Liver (tissue), 9 donors: ENCODE results near the gene OSTN. TPM values are rescaled to one million over a fixed set of nuclear protein-coding genes. Genes with fewer than 3 reads are reported as not detected.

Experiments used
- DNase-seq: peaks from one replicate; pipeline ENCODE4 v3.0.0-alpha.2; 2017; ENCODE audit warnings: low spot score
- H3K27ac ChIP-seq, 2 donors: one replicate each; pipeline ENCODE4 v1.7.0; 2013; ENCODE audit warnings: inconsistent platforms in 2 of 2, low read length in 2 of 2, control low read depth in 1 of 2, low read depth in 1 of 2, mild to moderate bottlenecking in 1 of 2
- H3K27me3 ChIP-seq, 4 donors: one replicate each; pipeline versions ENCODE4 v1.6.1 to v1.7.0; 2013; ENCODE audit warnings: low read length in 3 of 4, inconsistent platforms in 1 of 4, mild to moderate bottlenecking in 1 of 4, moderate library complexity in 1 of 4; ENCODE audit not compliant: control insufficient read depth in 4 of 4, insufficient read depth in 4 of 4
- H3K36me3 ChIP-seq, 4 donors: one replicate each; pipeline versions ENCODE4 v1.6.1 to v1.7.0; 2013; ENCODE audit warnings: low read length in 3 of 4, mild to moderate bottlenecking in 3 of 4, low read depth in 1 of 4, moderate library complexity in 1 of 4; ENCODE audit not compliant: control insufficient read depth in 4 of 4, insufficient read depth in 3 of 4
- H3K4me1 ChIP-seq, 4 donors: one replicate each; pipeline versions ENCODE4 v1.6.1 to v1.7.0; 2013; ENCODE audit warnings: low read length in 3 of 4, mild to moderate bottlenecking in 3 of 4, moderate library complexity in 1 of 4; ENCODE audit not compliant: control insufficient read depth in 4 of 4, insufficient read depth in 4 of 4
- H3K4me3 ChIP-seq, 3 donors: one replicate each; pipeline versions ENCODE4 v1.6.1 to v1.7.0; 2013; ENCODE audit warnings: low read length in 3 of 3, control low read depth in 1 of 3, low read depth in 1 of 3, mild to moderate bottlenecking in 1 of 3
- H3K9ac ChIP-seq, 2 donors: one replicate each; pipeline ENCODE4 v1.7.0; 2013; ENCODE audit warnings: low read length in 2 of 2, mild to moderate bottlenecking in 2 of 2, moderate library complexity in 2 of 2, control low read depth in 1 of 2, low read depth in 1 of 2
- H3K9me3 ChIP-seq, 4 donors: one replicate each; pipeline versions ENCODE4 v1.6.1 to v1.7.0; 2013; ENCODE audit warnings: low read length in 3 of 4; ENCODE audit not compliant: control insufficient read depth in 4 of 4
- ATF3 ChIP-seq: IDR thresholded peaks from 2 replicates; pipeline ENCODE4 v1.6.1; 2016; ENCODE audit warnings: antibody characterized with exemption
- HNF4A ChIP-seq, 2 donors: conservative IDR thresholded peaks; 2 replicates each; pipeline ENCODE4 v1.6.1; 2016; ENCODE audit warnings: antibody characterized with exemption in 2 of 2, mild to moderate bottlenecking in 2 of 2
- HNF4G ChIP-seq: IDR thresholded peaks from 2 replicates; pipeline ENCODE4 v1.6.1; 2016; ENCODE audit warnings: antibody characterized with exemption
- JUND ChIP-seq, 2 donors: IDR thresholded peaks; 2 replicates each; pipeline ENCODE4 v1.6.1; 2016; ENCODE audit warnings: antibody characterized with exemption in 2 of 2
- NR2F2 ChIP-seq: IDR thresholded peaks from 2 replicates; pipeline ENCODE4 v1.6.1; 2016; ENCODE audit warnings: antibody characterized with exemption
- REST ChIP-seq: IDR thresholded peaks from 2 replicates; pipeline ENCODE4 v1.6.1; 2016; ENCODE audit warnings: antibody characterized with exemption, mild to moderate bottlenecking
- RXRA ChIP-seq, 2 donors: IDR thresholded peaks; 2 replicates each; pipeline ENCODE4 v1.6.1; 2017 to 2018; ENCODE audit warnings: antibody characterized with exemption in 2 of 2, mild to moderate bottlenecking in 1 of 2
- SP1 ChIP-seq: IDR thresholded peaks from 2 replicates; pipeline ENCODE4 v1.6.1; 2018; ENCODE audit warnings: antibody characterized with exemption, mild to moderate bottlenecking
- TAF1 ChIP-seq: conservative IDR thresholded peaks from 2 replicates; pipeline ENCODE4 v1.6.1; 2016; ENCODE audit warnings: antibody characterized with exemption, mild to moderate bottlenecking
- ZBTB33 ChIP-seq: IDR thresholded peaks from 2 replicates; pipeline ENCODE4 v1.6.1; 2016; ENCODE audit warnings: antibody characterized with exemption
- WGBS: extraction: QIAGEN DNeasy Blood & Tissue Kit; methylation state at CpG from one replicate; pipeline ENCODE4 v1.1.7; 2013; 5-methylcytosine and 5-hydroxymethylcytosine counted together
- polyA plus RNA-seq, 2 donors: library from polyadenylated mRNA; stranded (reverse) in 1 of 2; unstranded in 1 of 2; fragments of 200-250 nt in 1 of 2; fragments of >200 nt in 1 of 2; fragmentation: Nextera tagmentation in 1 of 2; extraction: Ambion mirVana in 1 of 2; gene quantifications; one replicate each; pipeline versions ENCODE4 v1.2.1 to v1.2.3, GENCODE V29; 2013 to 2015
- total RNA-seq, 2 donors: library from RNA; depleted of rRNA; stranded (reverse); fragments of >200 nt; gene quantifications; one replicate each; pipeline ENCODE4 v1.2.3, GENCODE V29; 2014
- donor health status: healthy.
- donor health status: healthy.
- donor health status: healthy.
- donor health status: healthy.
- donor health status: healthy.

OSTN gene
- total and polyA plus RNA-seq, 4 donors = not detected

GRCh38 chr3:191235331-191236314 lies 36.6 kb downstream of the OSTN start:
- WGBS = 86% methylated on average over 4 of the region's 4 CpGs
- Histone ChIP-seq H3K9me3 (no peaks in the 10 kb centered on the region), H3K36me3 (no peaks in the 10 kb centered on the region), H3K27me3 (no peaks in the 10 kb centered on the region), H3K9ac (no peak overlapping the region), H3K4me3 (no peak overlapping the region), H3K4me1 (no peaks in the 10 kb centered on the region), H3K27ac (no peak overlapping the region)
- TF ChIP-seq HNF4A (conservative IDR thresholded peaks at IDR 0.05) (no peak), SP1 (no peak), HNF4G (no peak), REST (no peak), JUND (IDR thresholded peaks at IDR 0.05) (no peak), RXRA (IDR thresholded peaks at IDR 0.05) (no peak), ATF3 (no peak)
- no peak for DNase-seq

- Histone ChIP-seq H3K36me3 (no peaks in the 10 kb centered on the region), H3K9ac (no peak overlapping the region), H3K27me3 (no peaks in the 10 kb centered on the region), H3K27ac (no peak overlapping the region), H3K9me3 (no peaks in the 10 kb centered on the region), H3K4me1 (no peaks in the 10 kb centered on the region), H3K4me3 (no peak overlapping the region)
- TF ChIP-seq TAF1 (no peak), RXRA (IDR thresholded peaks at IDR 0.05) (no peak), NR2F2 (no peak), JUND (IDR thresholded peaks at IDR 0.05) (no peak), ZBTB33 (no peak)
- DNase-seq = no peak
- 85% methylated on average over 3 of the region's 3 CpGs for WGBS
Observed at GRCh38 chr3:191236646-191237045, 37.6 kb downstream of the OSTN start.
